ENCODE results near the gene HEY2.
"Not testable (repeated sequence)": the region's sequence is repeated elsewhere in the genome, so short reads cannot be mapped to it uniquely, and the experiment has no call there.

Gene HEY2

DNA sequence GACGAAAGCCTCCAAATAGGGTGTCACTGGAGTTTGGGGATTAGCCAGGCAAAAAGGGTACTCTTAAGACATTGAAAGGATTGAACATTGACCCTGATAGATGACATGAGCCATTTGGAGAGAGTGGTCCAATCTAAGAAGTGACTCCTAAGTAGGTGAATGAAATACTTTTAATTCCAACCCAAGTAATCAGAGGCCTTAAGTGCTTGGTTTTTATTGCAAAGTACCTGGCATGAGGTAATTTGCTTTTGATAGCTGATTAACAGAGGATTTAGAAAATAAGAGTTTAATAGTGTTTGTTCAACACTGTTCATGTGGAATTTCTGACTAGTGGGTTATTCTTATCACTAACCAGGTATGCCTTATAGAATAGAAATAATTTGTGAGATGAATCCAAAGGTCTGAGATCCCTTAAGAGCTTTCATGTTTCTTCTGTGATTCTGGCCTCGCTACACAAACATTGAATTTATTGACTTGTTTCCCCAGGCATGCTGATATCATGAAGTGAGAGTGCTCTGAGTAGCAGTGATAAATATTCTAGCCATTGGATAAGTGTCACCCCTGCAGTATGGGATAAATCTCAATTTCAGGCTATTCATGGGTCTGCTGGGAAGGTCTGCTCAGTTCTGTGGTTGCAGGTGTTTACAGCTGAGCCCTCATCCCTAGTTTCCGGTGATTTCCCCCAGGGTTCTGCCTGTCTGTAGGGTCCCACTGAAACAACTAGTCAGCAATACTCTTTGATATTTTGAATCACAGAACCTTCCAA, 47.9 kb downstream of the HEY2 start:
- no peak for DNase-seq

DNA sequence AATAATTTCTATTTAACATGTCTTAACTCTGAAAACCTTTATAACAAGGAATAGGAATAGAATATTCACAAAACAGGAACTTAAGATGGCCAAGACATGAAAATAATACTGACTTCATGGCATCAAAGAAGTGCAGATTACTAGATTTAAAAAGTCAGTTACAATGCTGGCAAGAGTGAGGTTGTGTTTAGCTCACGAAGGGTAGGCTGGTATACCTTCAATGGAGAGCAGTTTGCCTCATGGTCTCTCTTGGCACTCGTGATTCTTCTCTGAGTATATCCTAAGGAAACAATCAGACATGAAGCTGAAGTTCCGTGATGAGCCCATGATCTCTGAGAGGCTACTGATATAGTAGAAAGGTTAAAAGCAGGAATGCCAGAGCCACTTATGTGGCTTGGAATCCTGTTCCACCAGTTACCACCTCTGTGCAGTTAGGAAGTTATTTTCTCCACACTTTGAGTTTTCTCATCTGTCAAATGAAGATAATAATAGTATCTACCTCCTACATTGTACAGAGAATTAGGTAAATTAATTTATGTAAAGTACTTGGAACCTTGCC, 48.5 kb downstream of the HEY2 start:
- no peak for DNase-seq

DNA sequence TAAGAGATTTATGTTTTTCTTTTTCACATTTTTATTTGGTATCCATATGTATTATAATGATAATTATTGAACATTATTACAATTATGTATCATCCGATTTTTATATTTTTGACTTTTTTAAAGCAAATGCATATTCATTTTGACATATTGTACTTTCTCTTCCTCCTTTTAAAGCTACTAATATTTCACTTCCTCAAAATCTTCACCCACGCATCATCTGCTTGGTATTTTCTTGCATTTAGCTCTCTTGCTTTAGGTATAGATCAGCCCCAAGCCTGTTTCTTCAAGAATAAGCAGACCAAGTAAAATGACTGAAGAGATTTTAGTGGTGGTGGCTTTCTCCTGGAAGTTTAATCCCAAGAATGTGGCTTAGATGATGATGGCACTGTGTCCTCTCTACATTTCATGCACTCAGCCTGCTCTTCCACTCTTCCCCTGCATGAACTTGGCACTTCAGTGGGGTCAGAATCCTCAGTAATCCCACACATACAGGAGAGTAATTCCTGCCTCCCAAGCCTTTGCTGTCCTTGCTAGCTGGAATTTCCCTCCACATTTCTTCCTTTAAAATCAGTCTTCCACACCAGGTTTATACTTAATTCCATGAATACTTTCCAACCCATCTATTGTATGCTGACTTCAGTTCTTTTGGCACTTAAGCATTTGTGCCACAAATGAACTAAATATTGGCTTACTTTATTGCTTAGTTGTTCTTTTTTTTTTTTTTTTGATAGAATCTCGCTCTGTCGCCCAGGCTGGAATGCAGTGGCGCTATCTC, 49.5 kb downstream of the HEY2 start:
- DNase-seq = no peak

DNA sequence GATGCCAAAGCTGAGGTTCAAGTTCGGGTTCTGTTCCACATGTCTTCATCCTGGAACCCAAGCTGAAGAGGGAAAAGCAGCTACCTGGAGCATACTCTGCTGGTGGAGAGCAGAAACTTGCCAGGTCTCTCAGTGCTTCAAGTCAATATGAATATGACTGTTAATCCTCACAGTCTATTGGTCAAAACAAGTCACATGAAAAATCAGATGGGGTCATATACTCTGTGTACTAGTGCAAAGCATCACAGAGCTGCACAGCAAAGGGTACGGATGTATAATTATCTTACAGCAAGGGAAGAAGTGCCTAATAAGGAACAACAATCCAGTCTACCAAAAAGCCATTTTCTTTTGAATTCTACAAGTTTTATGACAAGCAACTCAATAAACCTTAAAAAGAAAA, 53.0 kb downstream of the HEY2 start:
- DNase-seq = no peak

DNA sequence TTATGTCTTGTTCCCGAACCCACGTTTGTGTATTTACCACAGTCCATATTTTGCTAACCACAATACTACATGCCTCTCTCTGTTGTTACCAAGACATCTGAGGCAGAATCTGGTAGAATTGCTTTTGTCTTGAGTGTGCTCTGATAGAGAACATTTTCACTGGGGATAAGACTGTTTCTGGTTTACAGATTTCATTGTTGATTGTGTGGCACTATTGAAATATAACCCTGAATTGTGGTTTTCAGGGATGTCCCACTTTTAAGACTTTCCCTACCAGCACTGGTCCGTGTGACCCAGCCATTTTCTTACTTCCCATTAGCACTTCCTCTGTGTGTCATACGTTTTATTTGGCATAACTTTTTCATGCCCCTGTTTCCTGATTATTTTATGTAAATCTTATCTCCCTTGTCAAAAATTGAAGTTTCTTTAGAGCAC, 53.5 kb downstream of the HEY2 start:
- DNase-seq = no peak

DNA sequence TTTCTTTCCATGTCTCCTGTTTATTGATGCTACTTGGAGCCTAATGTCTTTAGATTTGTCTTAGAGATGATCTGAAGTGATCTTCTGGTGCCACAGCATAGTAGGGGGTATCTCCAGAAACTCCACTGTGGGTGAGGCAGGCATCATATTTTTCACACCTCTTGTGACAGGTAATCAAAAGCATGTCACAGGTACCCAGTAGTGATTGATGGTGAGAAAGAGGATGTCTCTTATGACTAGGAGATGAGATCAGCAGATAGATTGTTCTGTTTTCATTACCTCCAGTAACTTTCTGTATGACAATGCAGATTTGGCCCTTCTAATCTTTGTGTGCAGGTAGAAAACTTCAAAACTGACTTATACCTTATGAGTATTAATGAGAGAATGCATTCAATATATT, 54.8 kb downstream of the HEY2 start:
- no peak for DNase-seq

DNA sequence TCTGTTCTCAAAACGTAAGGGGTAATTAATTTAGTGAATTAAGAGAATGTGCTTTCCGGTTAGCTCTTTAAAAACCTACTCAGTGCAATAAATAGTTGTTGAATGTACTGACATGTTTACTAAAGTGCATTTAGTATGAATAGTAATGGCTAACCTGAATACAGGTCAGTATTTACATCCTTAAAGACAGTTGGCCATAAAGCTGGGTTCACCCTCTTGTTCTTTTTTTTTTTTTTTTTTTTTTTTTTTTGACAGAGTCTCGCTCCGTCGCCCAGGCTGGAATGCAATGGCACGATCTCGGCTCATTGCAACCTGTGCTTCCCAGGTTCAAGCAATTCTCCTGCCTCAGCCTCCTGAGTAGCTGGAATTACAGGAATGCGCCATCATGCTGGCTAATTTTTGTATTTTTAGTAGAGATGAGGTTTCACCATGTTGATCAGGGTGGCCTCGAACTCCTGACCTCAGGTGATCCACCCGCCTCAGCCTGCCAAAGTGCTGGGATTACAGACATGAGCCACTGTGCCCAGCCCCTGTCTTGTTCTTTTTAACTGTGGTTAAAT, 55.5 kb downstream of the HEY2 start:
- DNase-seq = not testable (repeated sequence)

DNA sequence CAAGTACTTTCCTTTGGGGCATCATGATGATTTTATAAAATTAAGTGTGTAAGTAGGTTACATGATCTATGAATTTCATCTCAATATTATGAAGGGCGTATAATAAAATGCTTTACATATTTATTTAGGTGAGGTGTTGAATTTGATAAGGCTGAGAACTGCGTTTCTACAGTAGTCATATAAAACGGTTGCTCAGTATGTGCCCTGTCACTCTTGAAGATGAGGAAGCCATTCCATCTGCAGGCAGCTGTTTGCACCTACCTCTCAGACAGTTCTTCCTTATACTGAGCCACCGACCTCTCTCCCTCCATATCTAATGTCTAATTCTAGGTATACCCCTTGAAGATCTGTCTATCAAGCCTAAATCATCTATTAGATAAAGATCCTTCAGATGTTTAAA, 57.4 kb downstream of the HEY2 start:
- no peak for DNase-seq

DNA sequence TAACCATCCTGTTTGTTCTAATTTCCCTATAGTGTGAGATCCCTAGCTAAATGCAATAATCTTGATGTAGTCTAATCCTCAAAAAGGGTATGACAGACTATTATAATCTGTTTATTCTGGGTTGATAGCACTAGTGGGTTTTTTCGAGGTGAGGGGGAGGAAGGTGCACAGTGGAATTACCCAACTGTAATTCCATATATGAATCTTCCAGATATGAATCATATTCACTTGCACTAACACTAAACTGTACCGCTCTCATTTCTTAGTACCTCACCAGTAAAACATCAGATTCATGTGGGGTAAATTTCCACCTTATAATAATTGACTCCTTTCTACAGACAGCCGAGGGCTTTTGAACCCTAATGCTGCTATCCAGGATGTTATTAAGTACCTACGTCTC, 57.9 kb downstream of the HEY2 start:
- no peak for DNase-seq

DNA sequence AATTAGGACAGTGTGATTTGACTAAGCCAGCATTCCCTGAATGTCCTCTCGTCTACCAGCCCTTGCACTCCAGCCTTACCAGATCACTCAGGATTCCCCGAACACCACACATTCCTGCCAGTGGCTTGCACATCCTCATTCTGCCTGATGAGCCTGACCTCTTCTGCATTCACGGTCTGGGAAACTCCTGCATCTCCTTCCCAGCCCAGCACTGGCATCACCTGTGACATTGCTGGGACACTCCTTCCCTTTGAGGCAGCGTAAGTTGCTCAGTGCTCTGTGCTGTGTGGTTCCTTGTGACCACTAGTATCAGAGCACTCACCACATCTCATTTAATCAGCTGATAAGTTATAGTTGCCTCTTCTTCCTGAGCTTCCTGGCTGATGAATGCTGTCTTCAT, 58.6 kb downstream of the HEY2 start:
- no peak for DNase-seq

DNA sequence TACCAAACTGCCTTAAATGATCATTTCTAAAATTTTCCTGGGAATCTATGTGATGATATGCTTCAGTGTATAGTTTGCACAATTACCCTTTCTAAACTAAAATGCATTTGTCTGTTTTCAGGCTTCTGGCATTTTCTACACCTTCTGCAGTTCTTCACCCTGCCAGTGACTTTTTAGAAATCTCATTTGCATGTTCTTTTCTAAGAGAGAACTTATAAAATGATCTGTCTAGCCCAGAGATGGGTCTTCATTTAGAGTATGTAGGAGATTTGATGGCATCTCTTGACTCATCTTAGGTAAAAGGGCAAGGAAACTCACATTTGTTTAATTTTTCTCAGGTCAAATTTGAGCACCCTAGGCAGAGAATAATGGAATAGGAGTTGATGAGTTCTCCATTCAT, 59.2 kb downstream of the HEY2 start:
- no peak for DNase-seq

DNA sequence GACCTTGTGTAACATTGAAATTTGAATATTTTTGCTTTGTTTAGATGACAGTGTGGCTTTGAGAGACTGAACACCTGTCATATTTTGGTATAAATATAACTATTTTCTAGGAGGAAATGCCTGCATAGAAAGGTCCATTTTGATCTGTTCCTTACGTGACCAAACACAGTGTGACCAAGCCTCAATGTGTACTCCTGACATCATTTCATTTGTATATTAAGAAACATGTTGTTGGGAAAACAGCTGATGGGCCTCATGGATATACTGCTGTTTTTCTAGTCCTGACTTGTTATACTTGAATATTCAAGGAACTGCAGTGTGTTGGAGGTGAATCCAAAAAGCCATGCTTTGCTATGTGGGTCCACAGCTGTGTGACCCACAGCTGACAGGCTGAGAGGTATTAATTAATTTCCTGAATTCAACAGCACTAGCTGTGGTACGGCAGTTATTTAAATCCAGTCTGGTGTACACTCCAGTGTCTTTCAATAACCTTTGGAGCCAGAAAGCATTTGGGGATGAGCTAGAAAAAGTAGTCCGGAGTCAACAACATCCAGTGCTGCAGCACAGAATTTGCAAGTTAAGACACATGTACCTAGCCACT, 60.2 kb downstream of the HEY2 start:
- no peak for DNase-seq

DNA sequence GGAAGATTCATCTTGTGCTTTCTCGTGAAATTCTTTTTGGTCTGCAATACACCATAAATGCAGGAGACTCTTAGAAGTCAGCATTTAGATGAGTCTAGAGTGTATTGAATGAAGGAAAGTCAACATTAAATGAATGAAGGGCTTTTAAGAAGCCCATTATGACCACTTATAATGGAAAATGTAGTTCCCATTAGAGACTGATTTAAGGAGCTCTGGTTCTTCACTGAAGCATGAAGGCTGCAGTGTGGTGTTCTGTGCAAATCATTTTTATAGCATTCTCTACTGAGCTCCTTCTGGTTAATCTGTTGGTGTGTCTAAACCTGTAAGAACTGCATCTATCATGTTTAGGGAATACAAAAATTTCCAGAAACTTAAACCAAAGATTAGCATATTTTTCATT, 61.0 kb downstream of the HEY2 start:
- peak; percentile 53 for DNase-seq
